ENCODE measurements around the gene SYNGR1.

The SYNGR1 gene

DNA sequence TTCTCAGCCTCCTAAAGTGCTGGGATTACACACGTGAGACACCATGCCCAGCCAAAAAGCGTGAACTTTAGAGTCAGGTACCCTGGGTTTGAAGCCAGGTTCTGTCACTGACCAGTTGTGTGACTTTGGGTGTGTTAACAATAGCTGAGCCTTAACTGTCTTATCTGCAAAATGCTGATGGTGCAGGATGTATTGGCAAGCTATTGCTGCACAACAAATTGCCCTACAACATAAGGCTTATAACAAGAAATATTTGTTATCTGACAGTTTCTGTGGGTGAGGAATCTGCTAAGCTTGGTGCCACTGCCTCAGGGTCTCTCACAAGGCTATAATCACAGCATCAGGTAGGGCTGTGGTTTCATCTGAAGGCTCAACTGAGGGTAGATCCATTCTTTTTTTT, 21.9 kb downstream of the SYNGR1 start:
- DNase-seq = no peak

- DNase-seq = no peak
These were observed 24.4 kb downstream of the SYNGR1 start for GRCh38 chr22:39374191-39374590.

DNA sequence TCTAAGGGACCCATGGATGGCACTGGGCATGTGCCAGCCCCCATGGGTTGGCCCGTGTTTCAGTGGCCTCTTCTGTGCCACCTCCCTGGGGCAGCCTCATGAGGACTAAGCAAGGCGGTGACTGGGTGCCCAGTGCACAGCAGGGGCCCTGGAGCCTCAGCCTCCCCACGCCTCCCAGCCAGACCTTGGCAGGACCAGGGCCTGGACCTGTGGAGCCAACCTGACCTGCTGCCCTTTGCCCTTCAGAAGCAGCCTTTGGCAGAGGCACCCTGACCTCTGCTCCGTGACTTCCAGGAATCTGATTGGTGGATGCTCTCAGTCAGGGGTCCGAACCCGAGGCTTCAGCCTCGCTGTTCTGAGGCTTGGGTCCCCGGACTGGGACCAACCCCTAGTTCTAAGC, 25.0 kb downstream of the SYNGR1 start:
- no peak for DNase-seq

GRCh38 chr22:39375646-39376045, 25.9 kb downstream of the SYNGR1 start:
- DNase-seq = no peak

GRCh38 chr22:39379756-39380730, 30.3 kb downstream of the SYNGR1 start:
- no peak for DNase-seq

DNA sequence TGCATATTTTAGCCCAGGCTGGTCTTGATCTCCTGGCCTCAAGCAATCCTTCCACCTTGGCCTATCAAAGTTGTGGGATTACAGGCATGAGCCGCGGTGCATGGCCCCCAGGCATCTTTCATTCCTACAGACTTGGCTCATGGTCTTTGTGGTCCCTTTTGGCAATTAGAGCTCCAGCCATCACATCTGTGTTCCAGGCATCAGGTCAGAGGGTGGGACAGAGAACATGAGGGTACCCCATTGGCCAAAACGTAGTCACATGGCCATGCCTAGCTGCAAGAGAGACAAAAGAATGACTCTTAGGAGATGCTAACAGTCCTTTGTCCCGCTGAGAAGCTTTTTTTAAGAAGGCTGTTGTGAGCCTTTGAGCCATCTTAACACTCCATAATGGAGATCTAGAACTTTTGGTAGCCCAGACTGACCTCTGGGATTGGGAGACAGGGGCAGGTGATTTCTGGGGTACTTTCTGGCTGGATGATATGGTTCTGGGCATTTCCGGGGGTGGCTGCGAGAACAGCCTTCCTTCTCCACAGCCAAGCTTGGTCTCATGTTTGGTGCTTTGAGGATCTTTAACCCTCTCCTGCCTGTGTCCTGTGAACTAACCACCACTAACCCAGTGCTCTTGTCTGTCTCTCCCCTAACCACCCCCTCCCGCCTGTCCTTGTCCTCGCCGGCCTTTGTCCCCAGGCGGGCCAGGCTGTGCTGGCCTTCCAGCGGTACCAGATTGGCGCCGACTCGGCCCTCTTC, 31.4 kb downstream of the SYNGR1 start:
- no peak for DNase-seq

GRCh38 chr22:39381930-39382329, 32.1 kb downstream of the SYNGR1 start:
- DNase-seq = no peak

GRCh38 chr22:39382410-39382809, 32.6 kb downstream of the SYNGR1 start:
- no peak for DNase-seq

DNA sequence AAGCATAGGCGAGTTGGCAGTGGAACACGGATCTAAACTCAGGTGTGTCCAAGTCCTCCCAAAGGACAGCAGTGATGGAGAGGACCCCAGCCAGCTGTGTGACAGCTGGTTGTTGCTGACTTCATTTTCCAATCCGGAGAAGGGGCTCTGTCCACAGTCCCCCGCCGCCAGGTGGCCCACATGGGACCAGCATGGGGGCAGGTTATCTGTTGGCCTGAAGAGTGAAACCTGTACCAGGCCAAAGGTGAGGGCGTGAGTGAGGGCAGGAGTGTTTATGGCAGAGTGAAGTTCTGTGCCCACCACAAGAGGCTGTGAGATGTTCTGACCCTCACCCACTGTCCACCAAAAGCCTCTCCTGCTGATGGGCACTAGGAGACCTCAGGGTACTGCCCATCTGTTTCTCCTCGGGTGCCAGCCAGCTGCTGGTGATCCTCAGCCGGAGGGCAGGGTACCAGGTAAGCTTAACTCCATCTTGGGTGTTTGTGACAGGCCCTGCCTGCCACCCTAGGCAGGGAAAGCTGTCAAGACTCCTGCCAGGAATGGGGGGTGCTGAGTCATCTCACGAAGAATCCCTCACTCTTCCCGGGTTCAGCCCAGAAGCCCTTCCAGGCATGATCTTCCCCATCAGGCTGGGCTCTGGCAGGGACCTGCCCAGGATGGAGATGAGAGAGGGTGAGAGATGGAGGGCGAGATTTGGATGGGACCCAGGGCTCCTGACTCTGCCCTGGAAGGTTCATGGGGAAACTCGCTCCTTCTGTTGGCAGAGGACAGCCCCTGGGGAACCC, 34.2 kb downstream of the SYNGR1 start:
- no peak for DNase-seq

DNA sequence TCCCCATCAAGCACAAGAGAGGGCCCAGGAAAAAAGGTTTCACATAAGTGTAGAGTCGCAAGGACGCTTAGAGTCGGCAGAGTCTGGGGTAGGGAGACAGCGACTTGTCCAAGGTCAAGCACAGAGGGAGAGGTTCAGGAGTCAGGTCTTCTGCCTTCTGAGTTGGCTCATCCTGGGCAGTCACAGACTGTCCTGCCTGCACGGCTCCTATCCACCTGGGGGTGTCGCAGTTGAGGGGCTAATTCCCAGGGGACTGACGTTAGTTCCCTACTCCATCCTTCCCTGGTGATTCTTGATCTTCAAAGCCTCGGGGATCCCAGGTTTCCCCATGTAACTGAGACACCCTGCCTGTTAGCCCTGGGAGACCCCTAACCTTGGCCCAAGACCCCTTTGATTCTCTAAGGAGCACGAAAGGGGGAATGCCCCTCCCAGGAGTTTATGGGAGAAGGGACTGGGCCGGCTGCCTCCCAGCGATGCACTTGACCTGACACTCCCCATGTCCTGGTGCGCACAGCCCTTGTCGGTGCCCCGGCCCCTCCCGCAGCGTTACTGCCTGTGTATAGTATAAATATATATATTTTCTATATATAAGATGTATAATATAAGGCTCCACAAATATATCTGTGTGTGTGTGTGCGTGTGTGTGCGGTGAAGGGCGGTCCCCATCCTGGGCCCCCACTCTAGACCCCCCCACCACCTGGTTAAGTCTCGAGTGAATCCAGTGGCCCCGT, 35.1 kb downstream of the SYNGR1 start:
- peak; percentile 6 for DNase-seq

- DNase-seq = no peak
These were observed 38.6 kb downstream of the SYNGR1 start for GRCh38 chr22:39388261-39389011.

DNA sequence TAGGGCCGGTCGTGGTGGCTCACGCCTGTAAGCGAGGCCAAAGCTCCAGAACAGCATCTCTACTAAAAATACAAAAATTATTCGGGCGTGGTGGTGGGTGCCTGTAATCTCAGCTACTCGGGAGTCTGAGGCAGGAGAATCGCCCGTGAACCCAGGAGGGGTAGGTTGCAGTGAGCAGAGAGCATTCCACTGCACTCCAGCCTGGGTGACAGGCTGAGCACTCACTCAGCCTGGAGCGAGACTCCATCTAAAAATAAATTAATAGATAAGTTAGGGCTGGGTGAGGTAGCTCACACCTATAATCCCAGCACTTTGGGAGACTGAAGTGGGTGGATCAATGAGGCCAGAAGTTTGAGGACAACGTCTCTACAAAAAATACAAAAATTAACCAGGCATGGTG, 39.6 kb downstream of the SYNGR1 start:
- DNase-seq = no peak

DNA sequence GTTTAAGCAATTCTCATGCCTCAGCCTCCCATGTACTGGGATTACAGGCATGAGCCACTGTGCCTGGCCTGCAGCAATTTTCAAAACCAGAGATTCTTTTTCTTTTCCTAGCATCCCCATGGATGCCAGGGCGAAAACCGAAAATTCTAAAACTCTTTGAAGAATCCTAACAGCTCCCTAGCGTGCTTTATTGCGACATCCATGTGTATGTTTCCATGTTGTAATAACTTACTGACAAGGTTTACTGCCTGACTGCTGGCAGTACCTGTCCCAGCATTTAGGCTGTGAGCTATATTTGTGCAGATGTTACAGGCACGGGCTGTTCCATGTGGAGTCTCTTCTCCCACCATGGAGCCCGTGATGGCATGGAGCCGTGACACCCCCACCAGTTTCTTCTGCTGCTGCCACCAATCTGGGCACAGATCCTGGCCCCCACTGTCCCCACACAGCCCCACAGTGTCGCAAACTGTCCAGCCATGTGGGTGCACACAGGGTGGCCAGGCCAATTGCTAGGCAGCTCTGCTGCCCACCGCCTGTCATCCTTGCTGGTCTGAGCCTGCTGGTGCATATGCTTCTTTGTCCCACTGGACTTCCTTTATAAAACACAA, 42.7 kb downstream of the SYNGR1 start:
- no peak for DNase-seq

GRCh38 chr22:39395936-39396796, 46.4 kb downstream of the SYNGR1 start:
- no peak for DNase-seq

GRCh38 chr22:39396797-39397195, 47.0 kb downstream of the SYNGR1 start:
- no peak for DNase-seq

DNA sequence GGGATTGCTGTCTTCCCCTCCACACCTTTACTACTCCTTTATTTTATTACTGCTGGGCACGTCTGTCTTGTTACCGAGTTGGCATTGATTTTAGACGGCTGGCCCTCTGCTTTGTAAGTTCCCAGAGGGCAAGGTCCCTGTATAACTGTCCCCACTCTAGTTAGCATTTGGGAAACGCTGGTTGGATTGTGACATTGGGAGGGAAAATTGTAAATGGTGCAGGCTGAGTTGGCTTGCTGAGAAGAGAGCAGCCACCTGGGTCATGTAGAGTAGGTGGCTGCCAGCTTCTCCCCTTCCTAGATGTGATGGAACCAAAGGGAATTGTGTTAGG, 51.5 kb downstream of the SYNGR1 start:
- no peak for DNase-seq

- DNase-seq = no peak
These were observed 55.7 kb downstream of the SYNGR1 start for GRCh38 chr22:39405346-39406085.

DNA sequence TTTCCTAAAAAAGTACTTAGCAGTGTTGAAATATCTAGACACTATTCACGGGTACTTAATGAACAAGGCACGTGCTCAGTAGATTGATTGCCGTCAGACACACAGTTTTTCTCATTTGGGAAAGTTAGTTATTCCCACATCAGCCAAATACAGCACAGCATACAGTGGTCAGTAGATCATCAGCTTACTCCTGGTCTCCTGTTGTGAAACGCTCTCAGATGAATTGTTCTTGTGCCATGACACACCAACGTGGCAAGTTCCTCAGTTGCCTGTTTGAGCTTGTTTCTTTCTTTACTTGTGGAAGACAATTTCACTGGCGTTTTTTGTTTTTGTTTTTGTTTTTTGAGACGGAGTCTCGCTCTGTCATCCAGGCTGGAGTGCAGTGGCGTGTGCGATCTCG, 58.4 kb downstream of the SYNGR1 start:
- no peak for DNase-seq

DNA sequence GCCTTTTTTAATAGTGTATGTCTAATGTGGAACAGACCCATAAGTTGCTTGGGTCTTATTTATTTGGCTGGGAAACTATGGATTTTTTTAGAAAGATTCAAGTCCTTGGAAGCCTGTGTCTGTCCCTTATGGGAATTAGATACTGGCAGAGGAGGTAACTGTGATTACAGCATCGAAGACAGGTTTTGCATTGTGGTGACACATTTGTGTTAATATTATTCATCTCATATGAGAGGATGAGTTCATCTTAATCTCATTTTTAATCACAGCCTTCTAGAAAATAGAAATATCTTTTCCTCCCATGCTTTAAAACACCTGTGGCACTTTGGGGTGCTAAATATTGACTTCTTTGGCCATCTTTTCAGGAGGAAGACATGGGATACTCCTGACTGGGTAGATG, 59.0 kb downstream of the SYNGR1 start:
- no peak for DNase-seq
